ENCODE results near the gene CLASRP.
A peak's percentile ranks its signal among the peaks of the same experiment; 100 is the strongest.
"Not testable (repeated sequence)": the region's sequence is repeated elsewhere in the genome, so short reads cannot be mapped to it uniquely, and the experiment has no call there.

The CLASRP gene

GRCh38 chr19:45038931-45039893 is at the start of gene CLASRP:
Gene CLASRP (plus strand): TSS chr19:45039045. CDS start chr19:45040213, 1,168 bp downstream.
- peak in 57 of 58 donors; percentile 21 to 92 (median 83) for DNase-seq

- DNase-seq, result no peak
These were observed 48.4 kb upstream of the CLASRP start for GRCh38 chr19:44990459-44990858.

- no peak for DNase-seq
These were observed 47.9 kb upstream of the CLASRP start for GRCh38 chr19:44990966-44991365.

- DNase-seq, result no peak
These were observed 46.3 kb upstream of the CLASRP start for GRCh38 chr19:44992336-44993163.

- no peak for DNase-seq
These were observed 45.3 kb upstream of the CLASRP start for GRCh38 chr19:44993526-44993925.

- no peak for DNase-seq
These were observed 44.8 kb upstream of the CLASRP start for GRCh38 chr19:44993926-44994537.

- no peak for DNase-seq
These were observed 40.8 kb upstream of the CLASRP start for GRCh38 chr19:44998025-44998424.

GRCh38 chr19:44999131-44999925 is 39.5 kb upstream of the CLASRP start:
- not testable (repeated sequence) for DNase-seq

GRCh38 chr19:45000665-45001064 is 38.2 kb upstream of the CLASRP start:
- DNase-seq, result not testable (repeated sequence)

GRCh38 chr19:45001087-45001739 is 37.6 kb upstream of the CLASRP start, which contains the start of gene RELB:
Gene RELB (plus strand): TSS chr19:45001464. CDS start chr19:45001580, 116 bp downstream.
- DNase-seq, result peak in 57 of 58 donors; percentile 7 to 92 (median 79)

- DNase-seq, result no peak
These were observed 35.4 kb upstream of the CLASRP start for GRCh38 chr19:45003485-45003884.

- no peak for DNase-seq
These were observed 33.1 kb upstream of the CLASRP start for GRCh38 chr19:45005787-45006186.

- no peak for DNase-seq
These were observed 30.3 kb upstream of the CLASRP start for GRCh38 chr19:45008552-45008951.

- no peak for DNase-seq
These were observed 29.1 kb upstream of the CLASRP start for GRCh38 chr19:45009625-45010255.

- DNase-seq, result no peak
These were observed 28.5 kb upstream of the CLASRP start for GRCh38 chr19:45010306-45010705.

- no peak for DNase-seq
These were observed 26.9 kb upstream of the CLASRP start for GRCh38 chr19:45011959-45012358.

GRCh38 chr19:45016388-45017314 is 22.2 kb upstream of the CLASRP start:
- DNase-seq, result peak in 53 of 58 donors; percentile 8 to 76 (median 57)

GRCh38 chr19:45019187-45019586 is 19.7 kb upstream of the CLASRP start:
- DNase-seq, result no peak
